Stimulated activated CD4-positive, alpha-beta T cell treated with anti-CD3 and anti-CD28 coated beads, Interleukin-2, amount 100 ng/mL, for 24 hours (primary cell): ENCODE measurements around the gene NDFIP2.

Experiments
- DNase-seq, 2 donors: peaks; one replicate each; pipeline ENCODE4 v3.0.0-alpha.2; 2020

The NDFIP2 gene

GRCh38 chr13:79500829-79501228, 19.9 kb downstream of the NDFIP2 start:
- no peak for DNase-seq

DNA sequence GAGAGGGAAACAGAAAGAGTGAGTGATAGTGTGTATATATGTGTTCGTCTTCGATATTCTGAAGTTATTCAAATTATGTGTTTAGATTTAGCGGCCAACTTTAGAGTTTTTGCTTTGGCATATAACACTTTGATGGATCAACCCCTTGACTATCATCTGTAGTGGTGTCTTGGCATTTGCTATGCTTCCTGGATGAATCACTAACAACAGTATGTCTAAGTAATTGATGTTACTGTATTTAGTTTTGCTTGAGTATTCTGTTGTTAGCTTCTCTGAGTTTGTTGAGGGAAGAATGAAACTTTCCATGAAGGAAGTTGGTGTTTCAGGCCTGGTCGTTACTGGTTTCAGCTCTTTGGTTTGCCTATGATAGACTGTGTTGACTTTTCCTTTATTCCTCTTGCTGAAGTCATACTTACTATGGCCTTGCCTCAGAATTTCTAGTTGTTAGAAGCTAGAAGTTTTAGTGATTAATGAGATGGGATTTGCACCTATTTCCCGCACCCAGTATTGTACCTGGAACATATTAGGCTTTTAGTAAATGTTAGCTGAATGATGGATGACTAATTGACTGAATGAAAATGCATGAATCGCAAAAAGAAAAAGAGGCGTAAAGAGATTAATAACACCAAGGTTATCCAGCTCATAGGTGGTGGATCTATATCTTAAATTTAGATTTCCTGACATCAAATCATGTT, 20.7 kb downstream of the NDFIP2 start:
- DNase-seq = no peak

DNA sequence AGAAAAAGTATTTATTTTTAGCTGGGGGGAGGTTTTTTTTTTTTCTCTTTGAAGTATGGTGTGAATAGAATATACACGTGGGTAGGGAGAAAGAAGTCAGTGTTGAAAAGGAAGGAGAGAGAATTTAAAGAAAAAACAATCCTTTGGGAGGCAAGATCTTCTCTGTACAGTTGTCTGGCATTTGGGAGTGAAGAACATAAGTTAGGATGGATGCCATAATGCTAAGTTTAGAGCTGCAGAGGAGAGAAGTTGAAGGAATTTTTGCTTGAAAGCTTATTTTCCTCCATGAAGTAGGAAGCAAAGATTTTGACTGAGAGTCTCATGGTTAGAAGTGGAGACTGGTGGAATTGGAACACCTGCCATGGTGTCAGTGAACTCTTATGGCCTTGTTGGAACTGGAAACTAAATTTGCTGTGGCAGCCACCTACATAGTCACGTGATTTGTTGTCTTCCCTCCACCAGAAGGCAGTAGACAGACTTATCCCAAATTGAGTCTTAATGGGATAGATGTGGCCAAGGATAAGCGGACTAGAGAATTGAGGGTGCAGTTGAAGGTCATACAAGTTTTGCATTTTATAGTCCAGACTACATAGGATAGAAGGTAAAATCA, 22.0 kb downstream of the NDFIP2 start:
- no peak for DNase-seq

GRCh38 chr13:79503473-79504017, 22.6 kb downstream of the NDFIP2 start:
- DNase-seq = no peak

DNA sequence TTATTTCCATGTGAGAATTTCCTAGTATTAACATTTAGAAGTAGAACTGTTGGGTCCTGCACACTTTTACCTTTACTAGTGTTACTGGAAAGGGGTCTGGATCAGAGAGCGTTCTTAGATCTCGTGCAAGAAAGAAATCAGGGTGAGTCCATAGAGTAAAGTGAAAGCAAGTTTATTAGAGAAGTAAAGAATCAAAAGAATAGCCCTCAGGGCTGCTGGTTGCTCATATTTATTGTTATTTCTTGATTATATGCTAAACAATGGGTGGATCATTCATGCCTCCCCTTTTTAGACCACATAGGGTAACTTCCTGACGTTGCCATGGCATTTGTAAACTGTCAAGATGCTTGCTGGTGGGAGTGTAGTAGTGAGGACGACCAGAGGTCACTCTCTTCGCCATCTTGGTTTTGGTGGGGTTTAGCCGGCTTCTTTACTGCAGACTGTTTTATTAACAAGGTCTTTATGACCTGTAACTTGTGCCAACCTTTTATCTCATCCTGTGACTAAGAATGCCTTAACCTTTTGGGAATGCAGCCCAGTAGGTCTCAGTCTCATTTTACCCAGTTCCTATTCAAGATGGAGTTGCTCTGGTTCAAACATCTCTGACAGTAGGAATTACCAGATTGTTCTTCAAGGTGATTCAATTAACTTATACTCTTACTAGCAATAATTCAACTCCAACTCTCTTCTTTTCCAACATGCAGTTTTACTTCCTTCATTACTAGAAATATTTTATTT, 27.4 kb downstream of the NDFIP2 start:
- DNase-seq = no peak

DNA sequence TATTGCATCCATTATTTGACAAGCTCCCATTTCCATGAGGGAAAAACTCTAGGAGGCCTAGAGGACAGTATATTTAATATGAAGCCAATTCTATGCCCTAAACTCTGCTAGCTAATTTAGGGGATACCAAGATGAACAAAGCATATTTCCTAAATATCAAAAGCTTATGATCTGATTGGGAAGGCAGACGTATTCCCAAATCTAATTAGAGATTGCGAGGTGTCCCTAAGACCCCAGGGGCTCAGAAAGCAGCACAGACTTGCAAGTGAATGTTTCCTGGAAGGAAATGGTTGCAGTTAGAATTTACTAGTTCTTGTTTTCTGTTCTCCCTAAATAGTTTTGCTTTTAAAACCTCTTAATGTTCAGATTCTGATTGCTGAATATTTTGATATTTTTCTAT, 30.7 kb downstream of the NDFIP2 start:
- DNase-seq = no peak

DNA sequence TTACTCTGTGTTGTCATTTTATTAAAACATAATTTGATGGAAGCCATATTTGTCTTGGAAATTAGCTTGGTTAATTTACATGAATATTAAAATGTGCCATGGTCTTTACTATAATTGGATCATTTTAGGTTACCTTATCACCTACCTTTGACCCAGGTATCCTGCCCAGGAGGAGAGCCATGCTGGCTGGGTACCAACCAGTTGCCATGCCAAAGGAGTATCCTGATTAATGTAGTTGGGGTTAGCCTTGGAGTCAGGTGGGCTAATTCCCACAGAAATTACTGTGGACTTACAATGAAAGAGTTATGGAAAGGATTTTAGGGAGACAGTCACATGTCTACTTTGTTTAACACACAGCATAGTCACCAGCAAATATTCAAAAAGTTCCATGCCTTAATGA, 32.0 kb downstream of the NDFIP2 start:
- no peak for DNase-seq

DNA sequence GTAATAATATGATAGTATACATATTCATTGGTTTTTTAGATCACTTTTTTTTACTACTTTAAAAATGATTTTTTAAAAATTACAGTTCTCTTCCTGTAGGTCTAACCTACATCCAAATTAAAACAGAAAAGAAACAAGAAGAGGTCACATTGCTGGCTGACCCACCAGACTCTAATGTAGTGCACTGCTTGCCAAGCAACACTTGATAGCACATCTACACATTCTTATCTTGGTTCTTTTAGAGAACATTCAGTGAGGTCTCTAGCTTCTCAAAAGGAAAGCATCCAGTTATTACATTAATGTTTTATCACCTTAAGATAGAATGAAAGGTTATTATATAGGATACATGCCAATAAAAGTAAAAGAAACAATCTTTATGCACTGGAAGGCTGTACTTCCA, 35.6 kb downstream of the NDFIP2 start:
- no peak for DNase-seq

GRCh38 chr13:79519255-79519654, 38.3 kb downstream of the NDFIP2 start:
- DNase-seq = no peak

- DNase-seq = no peak
These were observed 41.6 kb downstream of the NDFIP2 start for GRCh38 chr13:79522583-79522982.

DNA sequence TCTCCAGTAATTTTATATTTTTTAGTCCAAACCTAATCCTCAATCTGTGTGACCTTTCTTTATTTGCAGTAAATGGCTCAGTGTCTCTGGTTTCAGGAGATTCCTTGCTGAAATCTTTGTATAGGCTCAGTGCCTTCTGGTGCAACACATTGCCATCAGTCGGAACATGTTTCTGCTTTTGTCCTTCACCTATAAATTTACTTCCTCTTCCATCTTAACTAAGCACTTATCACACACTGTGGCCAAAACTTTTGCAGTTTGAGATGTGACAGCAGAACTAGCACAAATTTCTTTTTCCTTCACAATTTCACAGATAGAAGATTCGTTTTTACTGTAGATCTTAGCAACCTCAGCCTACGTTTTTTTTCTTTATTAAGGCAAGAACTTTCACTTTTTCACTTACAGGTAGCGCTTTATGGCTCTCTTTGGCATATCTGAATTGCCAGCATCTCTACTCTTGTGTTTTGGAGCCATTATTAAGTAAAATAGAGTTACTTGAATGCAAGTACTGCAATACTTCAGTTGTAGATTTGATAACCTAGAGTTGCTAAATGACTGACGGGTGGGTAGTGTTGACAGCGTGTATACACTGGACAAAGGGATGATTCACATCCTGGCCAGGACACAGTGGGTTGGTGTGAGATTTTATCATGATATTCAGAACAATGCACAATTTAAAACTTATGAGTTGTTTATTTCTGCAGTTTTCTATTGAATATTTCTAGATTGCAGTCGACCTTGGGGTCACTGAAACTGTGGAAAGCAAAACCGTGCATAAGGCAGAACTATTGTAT, 44.3 kb downstream of the NDFIP2 start:
- no peak for DNase-seq

DNA sequence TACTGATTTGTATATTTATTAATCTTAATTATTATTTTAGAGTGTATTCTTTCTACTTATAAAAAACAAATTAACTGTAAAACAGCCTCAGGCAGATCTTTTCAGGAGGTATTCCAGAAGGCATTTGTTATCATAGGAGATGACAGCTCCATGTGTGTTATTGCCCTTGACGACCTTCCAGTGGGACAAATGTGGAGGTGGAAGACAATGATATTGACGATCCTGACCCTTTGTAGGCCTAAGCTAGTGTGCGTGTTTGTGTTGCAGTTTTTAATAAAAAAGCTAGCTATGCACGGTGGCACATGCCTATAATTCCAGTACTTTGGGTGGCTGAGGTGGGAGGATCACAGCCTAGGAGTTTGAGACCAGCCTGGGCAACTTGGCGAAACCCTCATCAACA, 46.7 kb downstream of the NDFIP2 start:
- no peak for DNase-seq

DNA sequence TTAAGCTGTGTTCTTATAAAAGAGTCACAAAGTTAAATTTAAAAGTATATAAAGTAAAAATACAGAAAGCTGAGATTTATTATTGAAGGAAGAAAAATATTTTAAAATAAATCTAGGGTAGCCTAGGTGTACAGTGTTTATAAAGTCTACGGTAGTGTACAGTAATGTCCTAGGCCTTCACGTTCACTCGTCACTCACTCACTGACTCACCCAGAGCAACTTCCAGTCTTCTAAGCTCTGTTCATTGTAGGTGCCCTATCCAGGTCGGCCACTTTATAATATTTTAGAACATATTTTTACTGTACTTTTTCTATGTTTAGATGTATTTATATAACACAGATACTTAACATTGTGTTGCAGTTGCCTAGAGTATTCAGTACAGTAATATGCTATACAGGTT, 47.4 kb downstream of the NDFIP2 start:
- no peak for DNase-seq

DNA sequence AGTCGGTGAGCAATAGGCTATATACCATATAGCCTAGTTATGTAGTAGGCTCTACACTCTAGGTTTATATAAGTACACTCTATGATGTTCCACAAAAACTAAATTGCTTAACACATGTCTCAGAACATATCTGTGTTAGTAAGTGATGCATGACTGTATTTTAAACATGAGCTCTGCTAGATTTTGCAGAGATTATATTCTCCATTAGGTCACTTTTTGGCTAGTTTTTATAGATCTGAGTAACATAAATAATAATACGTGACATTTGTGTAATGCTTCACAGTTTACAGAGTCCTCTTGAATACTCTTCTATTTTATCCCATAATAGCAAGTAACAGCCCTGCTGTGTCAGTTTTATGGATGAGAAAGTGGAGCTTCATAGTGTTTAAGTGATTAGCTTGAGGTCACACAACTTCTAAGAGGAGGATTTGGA, 47.8 kb downstream of the NDFIP2 start:
- DNase-seq = no peak

- no peak for DNase-seq
These were observed 48.9 kb downstream of the NDFIP2 start for GRCh38 chr13:79529817-79530216.

DNA sequence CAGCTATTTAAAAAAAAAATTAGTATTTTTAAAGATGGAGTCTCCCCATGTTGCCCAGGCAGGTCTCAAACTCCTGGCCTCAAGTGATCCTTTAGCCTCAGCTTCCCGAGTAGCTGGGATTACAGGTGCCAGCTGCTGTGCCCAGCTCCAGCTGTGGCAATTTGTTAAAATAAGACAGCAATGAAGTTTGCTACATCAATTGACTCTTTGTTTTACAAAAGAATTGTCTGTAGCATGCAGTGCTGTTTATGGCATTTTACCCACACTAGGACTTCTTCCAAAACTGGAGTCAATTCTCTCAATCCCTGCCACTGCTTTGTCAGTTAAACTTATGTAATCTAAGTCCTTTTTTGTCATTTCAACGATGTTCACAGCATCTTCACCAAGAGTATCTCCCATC, 49.3 kb downstream of the NDFIP2 start:
- DNase-seq = no peak

DNA sequence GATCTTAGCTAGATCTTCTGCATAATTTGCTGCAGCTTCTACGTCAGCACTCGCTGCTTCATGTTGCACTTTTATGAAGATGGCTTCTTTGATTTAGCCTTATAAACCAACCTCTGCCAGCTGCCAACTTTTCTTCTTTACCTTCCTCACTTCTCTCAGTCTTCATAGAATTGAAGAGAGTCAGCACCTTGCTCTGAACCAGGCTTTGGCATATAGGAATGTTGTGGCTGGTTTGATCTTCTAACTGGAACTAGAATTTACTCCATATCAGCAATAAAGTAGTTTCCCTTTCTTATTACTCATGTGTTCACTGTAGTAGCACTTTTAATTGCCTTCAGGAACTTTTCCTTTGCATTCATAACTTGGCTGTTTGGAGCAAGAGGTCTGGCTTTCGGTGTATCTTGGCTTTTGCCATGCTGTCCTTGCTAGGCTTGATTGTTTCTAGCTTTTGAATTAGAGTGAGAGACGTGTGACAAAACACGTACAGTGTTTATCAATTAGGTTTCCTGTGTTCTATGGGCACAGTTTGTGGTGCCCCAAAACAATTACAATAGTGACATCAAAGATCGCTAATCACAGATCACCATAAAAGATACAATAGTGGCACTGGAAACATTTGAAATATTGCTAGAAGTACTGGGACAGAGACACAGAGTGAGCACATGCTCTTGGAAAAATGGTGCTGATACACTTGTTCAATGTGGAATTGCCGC, 50.7 kb downstream of the NDFIP2 start:
- no peak for DNase-seq

GRCh38 chr13:79532576-79532975, 51.6 kb downstream of the NDFIP2 start:
- DNase-seq = no peak

DNA sequence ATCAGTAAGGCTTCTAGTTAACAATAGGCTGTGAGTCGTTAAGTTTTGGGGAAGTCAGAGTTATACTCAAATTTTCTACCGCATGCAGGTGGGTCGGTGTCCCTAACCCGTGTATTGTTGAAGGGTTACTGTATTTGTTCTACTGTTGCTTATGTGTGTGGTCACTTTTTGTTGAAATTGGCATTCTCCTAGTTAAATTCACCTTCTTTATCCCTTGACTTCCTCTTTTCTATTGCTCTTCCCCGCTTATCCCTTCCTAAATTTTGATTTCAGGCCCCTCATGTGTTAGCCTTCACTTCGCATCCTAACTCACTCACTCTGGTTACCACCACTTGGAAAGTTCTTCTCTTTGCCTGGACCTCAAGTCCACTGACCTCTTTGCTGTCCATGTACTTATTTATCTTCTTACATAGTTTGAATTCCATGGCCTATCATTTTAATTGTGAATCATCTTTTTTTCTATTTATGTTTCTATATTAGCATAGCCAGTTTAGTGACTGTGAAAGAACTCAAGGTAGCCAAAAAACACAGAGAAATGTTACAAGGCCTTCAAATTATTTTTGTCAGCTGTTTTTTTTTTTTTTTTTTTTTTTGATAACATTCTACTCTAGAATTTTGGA, 52.9 kb downstream of the NDFIP2 start:
- no peak for DNase-seq

DNA sequence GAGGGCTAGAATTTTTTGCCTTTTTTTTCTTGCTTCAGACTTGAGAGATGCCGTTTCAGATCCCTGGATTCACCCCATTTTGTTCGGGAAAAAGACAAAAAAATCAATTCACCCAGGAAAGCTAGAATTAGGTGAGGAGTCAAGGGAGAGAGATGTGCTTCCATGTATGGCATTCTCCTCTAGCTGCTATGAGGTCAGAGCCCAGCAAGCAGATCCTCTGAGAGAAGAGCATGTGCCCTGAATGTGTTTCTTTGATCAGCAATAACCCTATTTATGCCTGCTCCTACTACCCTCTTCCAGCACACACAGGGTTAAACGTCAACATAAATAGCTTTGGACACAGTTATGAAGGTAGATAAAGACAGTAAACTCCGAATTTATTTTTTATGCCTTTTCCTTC, 53.6 kb downstream of the NDFIP2 start:
- no peak for DNase-seq

- no peak for DNase-seq
These were observed 57.8 kb downstream of the NDFIP2 start for GRCh38 chr13:79538757-79539156.

- DNase-seq = no peak
These were observed 59.5 kb downstream of the NDFIP2 start for GRCh38 chr13:79540504-79540903.
